Measurements from ENCODE around the gene ETF1. TPM values are rescaled to one million over a fixed set of nuclear protein-coding genes. Genes with fewer than 3 reads are reported as not detected.

Gene ETF1
- total RNA-seq, 2 experiments from 2014 or later = 65.2 to 68.1 TPM

DNA sequence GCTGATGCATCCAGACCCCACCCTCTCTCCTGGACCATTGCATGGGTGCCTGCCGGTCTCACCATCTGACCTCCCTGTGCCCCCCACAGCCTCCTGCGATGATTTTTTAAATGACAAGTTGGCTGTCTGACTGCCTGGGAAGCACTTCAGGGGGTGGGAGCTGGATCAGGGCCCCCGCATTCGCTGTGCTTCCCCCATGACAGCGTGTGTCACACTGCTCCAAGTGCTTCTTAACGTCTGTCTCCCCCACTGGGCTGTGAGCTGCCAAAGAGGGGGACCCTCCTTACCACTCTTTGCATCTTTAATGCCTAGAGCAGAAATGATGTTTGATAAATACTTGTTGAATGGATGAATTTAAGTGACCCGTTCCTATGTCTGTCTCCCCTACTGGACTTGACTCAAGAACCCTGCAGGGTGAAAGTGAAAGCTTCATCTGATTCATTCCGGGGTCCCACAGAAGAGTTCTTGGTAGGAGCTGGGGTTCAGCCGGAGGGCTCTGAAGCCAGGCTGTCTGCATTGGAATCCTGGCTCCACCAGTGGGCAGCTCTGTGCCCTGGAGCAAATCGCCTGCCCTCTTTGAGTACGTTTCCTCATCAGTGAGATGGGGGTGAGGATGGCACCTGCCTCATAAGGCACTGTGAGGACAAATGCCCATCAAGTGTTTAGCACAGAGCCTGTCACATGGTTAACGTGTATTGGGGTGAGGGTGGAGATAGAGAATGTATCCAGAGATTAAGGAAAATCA lies 85.3 kb downstream of the ETF1 start:
- peaks cover 2% of the 10 kb centered on the region for H3K36me3 Mint-ChIP-seq
- H3K27me3 Mint-ChIP-seq = no peaks in the 10 kb centered on the region
- no peak overlapping the region for H3K27ac Mint-ChIP-seq
- H3K4me1 Mint-ChIP-seq = peaks cover 26% of the 10 kb centered on the region
- ATAC-seq (ENCODE audit: low read depth) (no peak), DNase-seq (no peak)
- no peaks in the 10 kb centered on the region for H3K9me3 Mint-ChIP-seq
- POLR2A ChIA-PET = no interaction called here
- no peak overlapping the region for H3K4me3 Mint-ChIP-seq

Other genes starting within 250 kb of the ETF1 start
- 10 to 100 TPM; 11.9 to 13.2 TPM for gene CDC25C, start 211.4 kb downstream of the ETF1 start, total RNA-seq
- 10 to 100 TPM; 29.3 to 31.2 TPM for gene FAM53C, start 205.0 kb downstream of the ETF1 start, total RNA-seq
- gene KDM3B, start 190.6 kb downstream of the ETF1 start, total RNA-seq = 10 to 100 TPM; 63.0 to 70.8 TPM
- gene REEP2, start 104.2 kb downstream of the ETF1 start, total RNA-seq = 1 to 10 TPM; 1.3 to 1.5 TPM
- 1 to 10 TPM; 4.6 to 5.1 TPM for gene EGR1, start 77.8 kb downstream of the ETF1 start, total RNA-seq
- 100 to 1,000 TPM; 168 to 183 TPM for gene HSPA9, start 32.2 kb upstream of the ETF1 start, total RNA-seq
- 10 to 100 TPM; 23.1 to 24.2 TPM for gene CTNNA1, start 210.2 kb upstream of the ETF1 start, total RNA-seq

Measured in activated naive CD8-positive, alpha-beta T cell treated with anti-CD3 and anti-CD28 coated beads, Interleukin-2, amount 10 ng/mL, durations not matched to agents 7 days and 5 days (primary cell).